Fibroblast of skin of left quadriceps (primary cell): ENCODE measurements around the gene TEX29.

Experiments
- DNase-seq, 2 experiments: peaks; one replicate each; pipeline ENCODE4 v3.0.0-alpha.2; 2013; ENCODE audit warnings: low read depth in 2 of 2

Gene TEX29

GRCh38 chr13:111319998-111320911 is at the start of gene TEX29:
TEX29 (plus strand) TSS chr13:111320642; CDS start chr13:111320891, 249 bp downstream.
- no peak for DNase-seq

- no peak for DNase-seq
Observed at GRCh38 chr13:111270765-111271698, 49.4 kb upstream of the TEX29 start.

- no peak for DNase-seq
Observed at GRCh38 chr13:111272117-111272516, 48.3 kb upstream of the TEX29 start.

- no peak for DNase-seq
Observed at GRCh38 chr13:111275382-111275781, 45.1 kb upstream of the TEX29 start.

GRCh38 chr13:111275995-111276618 is 44.3 kb upstream of the TEX29 start:
- no peak for DNase-seq

DNA sequence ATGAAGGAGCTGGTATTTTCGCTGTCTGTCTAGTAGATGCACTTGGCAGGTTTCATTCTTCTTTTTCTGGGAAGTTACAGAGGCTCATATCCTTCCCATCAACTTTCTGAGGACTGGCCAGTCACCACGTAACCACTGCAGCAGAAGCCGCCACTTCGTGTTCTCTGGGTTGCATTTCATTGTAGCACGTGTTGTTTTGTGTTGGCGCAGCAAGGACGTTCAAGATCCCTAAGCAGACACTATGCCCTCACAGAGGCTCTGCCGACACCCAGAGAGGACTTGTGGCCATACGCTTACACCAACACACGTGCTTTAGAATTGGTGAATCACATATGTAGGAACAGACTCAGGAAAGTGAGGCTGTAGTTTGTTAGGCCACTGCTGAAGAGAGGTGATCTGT is 42.2 kb upstream of the TEX29 start:
- no peak for DNase-seq

DNA sequence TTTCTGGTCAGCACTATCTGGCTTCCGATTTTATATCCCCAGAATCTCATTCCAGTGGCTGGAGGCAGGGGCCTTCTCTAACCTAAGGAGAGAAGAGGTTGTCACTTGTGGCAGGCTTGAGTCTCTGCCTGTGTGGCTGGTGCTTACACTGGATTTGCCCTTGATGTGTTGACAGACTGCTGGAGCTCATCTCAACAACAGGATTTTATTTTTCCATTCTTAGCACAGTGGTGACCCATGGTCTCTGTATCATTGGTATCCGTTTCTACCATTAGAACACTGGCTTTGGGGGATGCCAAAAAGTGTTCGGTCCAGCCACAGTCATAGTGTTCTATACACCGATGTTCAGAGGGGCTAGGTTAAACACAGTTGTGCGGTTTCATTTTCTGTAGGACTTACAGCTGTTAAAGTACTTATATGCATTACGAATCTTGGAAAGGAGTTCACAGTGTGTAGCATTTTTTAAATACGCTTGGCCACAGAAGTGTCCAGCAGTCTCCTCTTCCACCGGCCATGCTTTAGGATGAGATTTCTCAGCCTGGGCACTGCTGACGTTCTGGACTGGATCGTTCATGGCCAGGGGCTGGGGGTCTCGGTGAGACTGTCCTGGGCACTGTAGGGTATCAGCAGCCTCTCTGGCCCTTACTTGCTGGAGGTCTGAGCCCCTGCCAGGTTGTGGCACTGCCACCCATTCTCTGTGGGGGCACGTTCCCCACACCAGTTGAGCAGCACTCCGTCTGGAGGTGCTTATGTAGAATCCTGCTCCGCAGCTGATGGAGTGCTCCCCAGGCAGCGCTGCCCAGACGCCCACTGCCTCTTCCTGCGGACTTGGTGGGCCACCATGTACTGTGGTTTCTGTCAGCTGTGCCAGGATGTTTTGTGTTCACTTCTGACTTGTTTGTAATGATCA is 41.4 kb upstream of the TEX29 start:
- DNase-seq: no peak

DNA sequence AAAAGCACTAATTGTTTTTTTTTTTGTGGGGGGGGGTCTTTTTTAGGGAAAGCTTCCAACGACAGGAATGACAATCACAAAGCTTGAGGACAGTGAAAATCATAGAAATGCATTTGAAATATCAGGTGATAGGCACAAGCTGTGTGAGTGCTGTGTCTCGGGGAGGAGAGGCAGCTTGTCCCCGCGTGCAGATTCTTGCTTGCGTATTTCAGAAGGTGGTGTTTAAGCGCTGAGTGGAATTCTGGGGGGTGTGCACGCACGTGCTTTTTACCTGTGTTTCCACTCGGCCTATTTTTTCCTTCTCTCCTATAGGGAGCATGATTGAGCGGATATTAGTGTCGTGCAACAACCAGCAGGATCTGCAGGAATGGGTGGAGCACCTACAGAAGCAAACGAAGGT is 40.2 kb upstream of the TEX29 start:
- no peak for DNase-seq

GRCh38 chr13:111280681-111281585 is 39.5 kb upstream of the TEX29 start:
- no peak for DNase-seq

DNA sequence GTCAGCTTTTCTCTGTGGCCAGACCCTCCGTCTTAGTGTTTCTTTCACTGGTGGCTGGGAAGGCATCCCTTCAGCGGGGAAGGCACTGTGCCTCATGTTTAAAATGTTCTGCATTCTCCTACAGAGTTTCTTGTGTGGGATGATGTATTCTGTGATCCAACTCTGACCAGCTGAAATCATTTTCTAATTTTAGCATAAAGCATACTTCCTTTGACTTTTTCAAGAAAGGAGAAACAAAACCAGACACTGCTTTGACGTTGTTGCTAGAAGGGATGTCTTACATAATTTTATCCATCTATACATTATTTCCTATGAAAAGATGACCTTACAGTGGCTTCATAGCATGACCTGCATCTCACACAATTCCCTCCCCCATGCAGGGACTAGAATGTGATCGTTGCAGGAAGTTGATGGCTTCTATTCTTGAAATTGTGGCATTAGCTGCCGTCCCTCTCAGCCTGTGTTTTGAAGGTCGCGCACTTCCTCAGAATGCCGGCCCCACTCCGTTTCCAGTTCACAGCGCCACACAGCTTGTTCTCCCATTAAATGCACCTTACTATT is 38.6 kb upstream of the TEX29 start:
- DNase-seq: no peak

DNA sequence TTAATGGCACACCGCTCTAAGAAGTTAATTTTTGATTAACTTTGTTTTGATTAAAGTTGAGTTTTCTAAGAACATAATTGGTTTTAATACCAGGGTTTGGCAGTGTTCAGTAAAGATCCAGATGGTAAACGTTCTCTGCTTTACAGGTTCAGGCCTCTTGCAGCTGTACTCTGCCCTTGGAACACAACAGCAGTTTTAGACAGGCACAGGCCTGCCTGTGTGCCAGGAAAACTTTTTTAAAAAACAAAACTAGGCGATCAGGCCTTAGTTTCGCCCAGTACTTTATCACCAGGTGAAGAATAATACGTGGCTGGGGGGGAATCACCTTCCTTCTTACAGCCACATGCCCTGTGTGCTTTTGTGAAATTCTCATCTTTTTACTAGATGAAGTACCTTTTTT is 38.0 kb upstream of the TEX29 start:
- no peak for DNase-seq

DNA sequence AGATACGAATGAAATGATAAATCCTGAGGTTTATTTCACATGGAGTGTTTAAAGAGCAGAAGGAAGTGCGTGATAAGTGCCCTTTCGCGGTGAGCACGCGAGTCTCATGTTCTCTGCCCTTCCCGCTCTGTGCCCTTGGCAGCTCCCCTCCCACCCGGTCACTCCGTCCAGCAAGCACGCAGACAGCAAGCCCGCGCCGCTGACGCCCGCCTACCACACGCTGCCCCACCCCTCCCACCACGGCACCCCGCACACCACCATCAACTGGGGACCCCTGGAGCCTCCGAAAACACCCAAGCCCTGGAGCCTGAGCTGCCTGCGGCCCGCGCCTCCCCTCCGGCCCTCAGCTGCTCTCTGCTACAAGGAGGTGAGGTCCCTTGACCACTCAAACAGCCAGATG is 37.4 kb upstream of the TEX29 start:
- no peak for DNase-seq

DNA sequence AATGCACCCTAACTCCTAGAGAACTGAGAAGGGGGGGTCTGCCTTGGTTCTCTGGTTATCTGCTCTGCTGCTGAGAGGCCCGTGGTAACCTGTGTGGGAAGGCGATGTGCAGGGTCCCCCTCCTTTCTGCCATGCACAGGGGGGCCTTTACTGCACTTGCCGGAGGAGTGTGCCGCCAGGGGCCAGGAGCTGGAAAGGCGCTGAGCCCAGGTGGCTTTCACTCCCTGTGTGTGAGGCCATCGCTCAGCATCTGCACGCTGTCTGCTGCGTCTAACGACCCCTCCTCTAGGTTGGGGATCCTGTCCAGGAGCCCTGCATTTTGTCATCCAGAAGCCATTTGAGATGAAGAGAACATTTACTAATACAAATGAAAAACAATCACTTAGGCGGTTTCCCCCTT is 37.0 kb upstream of the TEX29 start:
- no peak for DNase-seq

DNA sequence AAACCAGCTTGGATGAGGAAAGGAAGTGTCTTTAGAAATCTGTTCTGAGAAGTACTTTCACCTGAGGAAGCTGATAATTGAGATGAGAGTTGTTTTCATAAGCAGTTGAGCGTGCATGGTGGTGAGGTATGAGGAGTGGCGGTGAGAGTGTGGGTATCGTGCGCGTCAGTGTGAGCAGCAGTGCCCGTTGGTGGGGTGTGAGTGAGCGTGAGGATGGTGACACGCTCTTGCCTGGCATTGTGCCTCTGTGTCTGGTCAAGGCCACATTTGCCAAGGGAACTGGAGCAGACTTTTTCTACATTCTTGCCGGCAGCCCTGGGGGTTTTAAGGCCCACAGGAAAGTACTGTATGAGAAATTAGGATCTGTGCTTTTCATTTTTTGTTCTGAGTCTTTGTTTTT is 36.5 kb upstream of the TEX29 start:
- DNase-seq: no peak

DNA sequence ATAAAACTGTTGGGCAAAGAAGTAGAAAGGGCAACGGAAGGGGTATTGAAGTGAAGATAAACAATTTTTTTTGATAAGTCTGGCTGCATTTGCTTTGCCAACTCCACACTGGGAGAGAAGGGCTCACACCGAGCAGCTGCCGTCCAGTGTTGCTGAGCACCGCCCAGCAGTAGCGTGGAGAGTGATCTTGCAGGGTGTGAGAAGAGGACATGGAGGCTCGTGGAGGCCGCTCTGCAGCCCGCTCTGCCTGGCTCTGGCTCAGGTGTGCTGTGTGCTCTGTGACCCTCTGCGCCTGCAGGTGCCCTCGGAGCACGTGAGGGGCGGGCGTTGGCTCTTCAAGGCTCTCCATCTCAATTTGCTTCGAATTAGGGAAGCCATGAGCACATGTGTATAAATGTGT is 35.9 kb upstream of the TEX29 start:
- DNase-seq: no peak

DNA sequence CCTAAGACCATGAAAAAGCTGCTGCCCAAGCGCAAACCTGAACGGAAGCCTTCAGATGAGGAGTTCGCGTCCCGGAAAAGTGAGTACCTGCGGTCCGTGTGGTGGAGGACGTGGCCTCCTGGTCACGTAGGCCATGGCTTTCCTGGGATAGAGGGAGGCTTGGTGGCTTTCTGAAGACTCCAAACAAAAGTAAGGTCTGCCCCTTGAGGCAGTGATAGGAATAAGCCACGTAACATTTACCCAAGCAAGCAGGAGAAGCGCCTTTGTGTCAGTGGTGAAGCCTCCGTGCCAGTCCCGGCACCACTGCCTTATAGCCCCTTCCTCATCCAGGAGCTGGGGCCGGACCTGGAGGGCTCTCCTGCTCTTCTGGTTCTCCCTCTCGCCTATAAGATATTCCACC is 34.3 kb upstream of the TEX29 start:
- DNase-seq: no peak

GRCh38 chr13:111286749-111287148 is 33.7 kb upstream of the TEX29 start:
- DNase-seq: no peak

DNA sequence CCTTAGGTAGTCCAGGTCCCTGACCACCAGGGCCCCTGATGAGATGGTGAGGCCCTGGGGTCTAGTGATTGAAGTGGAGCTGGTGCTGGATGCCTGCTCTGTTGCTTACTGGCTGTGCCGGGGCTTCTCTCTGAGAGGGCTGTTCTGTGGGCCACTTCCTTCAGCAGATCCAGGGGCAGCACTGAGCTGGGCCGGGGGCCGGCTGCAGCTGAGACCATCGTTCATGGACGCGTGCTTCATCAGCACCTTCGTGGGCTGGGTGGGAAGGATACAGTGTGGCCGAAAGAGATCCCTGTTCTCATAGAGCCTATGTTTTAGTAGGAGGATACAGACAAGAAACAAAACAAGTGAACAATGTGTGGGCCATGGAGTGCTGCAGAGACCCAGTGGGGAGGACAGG is 33.2 kb upstream of the TEX29 start:
- DNase-seq: no peak

- no peak for DNase-seq
Observed at GRCh38 chr13:111288276-111288675, 32.2 kb upstream of the TEX29 start.

DNA sequence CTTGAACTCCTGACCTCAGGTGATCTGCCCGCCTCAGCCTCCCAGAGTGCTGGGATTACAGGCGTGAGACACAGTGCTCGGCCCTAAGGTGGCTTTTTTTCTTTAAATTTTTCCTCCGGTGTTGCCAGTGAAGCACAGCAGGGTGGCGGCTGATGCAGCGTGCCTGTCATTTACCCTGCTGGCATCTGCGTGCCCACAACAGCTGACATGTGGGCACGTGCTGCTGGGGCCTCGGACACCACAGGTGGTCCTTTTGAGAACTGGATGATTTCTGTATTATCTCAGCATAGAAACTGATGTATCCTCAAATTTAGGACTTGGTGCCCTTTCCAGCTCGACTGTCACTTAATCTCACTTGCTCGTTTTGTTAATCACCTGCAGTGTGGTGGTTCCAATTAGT is 31.2 kb upstream of the TEX29 start:
- no peak for DNase-seq
